HUES64 (cell line): Measurements from ENCODE around the gene STYXL2.

ENCODE experiments used
- H3K27ac ChIP-seq: 2 replicates; pipeline ENCODE4 v1.7.0; 2013; ENCODE audit warnings: low read depth, low read length, inconsistent platforms
- H3K27me3 ChIP-seq: 2 replicates; pipeline ENCODE4 v1.6.1; 2013; ENCODE audit warnings: mild to moderate bottlenecking, low read length; ENCODE audit not compliant: insufficient read depth
- H3K36me3 ChIP-seq: 2 replicates; pipeline ENCODE4 v1.6.1; 2013; ENCODE audit warnings: mild to moderate bottlenecking, low read length; ENCODE audit not compliant: insufficient read depth
- H3K4me1 ChIP-seq: 2 replicates; pipeline ENCODE4 v1.6.1; 2013; ENCODE audit warnings: mild to moderate bottlenecking, low read length, moderate library complexity; ENCODE audit not compliant: insufficient read depth
- H3K4me3 ChIP-seq: 2 replicates; pipeline ENCODE4 v1.5.1; 2013; ENCODE audit warnings: mild to moderate bottlenecking, low read length, moderate library complexity
- H3K9ac ChIP-seq: 2 replicates; pipeline ENCODE4 v1.6.1; 2013; ENCODE audit warnings: mild to moderate bottlenecking, low read depth, low read length
- H3K9me3 ChIP-seq: 2 replicates; pipeline ENCODE4 v1.6.1; 2013; ENCODE audit warnings: low read depth, low read length; ENCODE audit not compliant: insufficient read depth
- WGBS: fragments of 150-250, 120-280 bp; methylation state at CpG from one replicate; pipeline ENCODE4 v1.1.7; 2013; ENCODE audit warnings: missing lambda C conversion rate; 5-methylcytosine and 5-hydroxymethylcytosine counted together

Gene STYXL2

GRCh38 chr1:167061073-167061464, 32.8 kb upstream of the STYXL2 start:
- Histone ChIP-seq H3K9ac (no peak overlapping the region), H3K4me3 (no peak overlapping the region)
- 93% methylated on average over 3 of the region's 3 CpGs for WGBS

GRCh38 chr1:167064621-167065020, 29.3 kb upstream of the STYXL2 start:
- 0 out of 2 replicates have a peak, but pooled peaks cover under 1% of the 10 kb centered on the region for H3K4me1 ChIP-seq
- no peaks in the 10 kb centered on the region for H3K9me3 ChIP-seq
- H3K36me3 ChIP-seq: no peaks in the 10 kb centered on the region
- 94% methylated on average over 9 of the region's 9 CpGs for WGBS
- no peak overlapping the region for H3K27ac ChIP-seq
- no peak overlapping the region for H3K4me3 ChIP-seq
- H3K9ac ChIP-seq: no peak overlapping the region
- no peaks in the 10 kb centered on the region for H3K27me3 ChIP-seq

More at GRCh38 chr1:167061073-167061464, 32.8 kb upstream of the STYXL2 start:
- no peaks in the 10 kb centered on the region for H3K27me3 ChIP-seq
- no peaks in the 10 kb centered on the region for H3K9me3 ChIP-seq
- H3K36me3 ChIP-seq: no peaks in the 10 kb centered on the region
- no peak overlapping the region for H3K27ac ChIP-seq
- 0 out of 2 replicates have a peak, but pooled peaks cover 4% of the 10 kb centered on the region for H3K4me1 ChIP-seq

GRCh38 chr1:167065471-167065870, 28.4 kb upstream of the STYXL2 start:
- Histone ChIP-seq H3K9me3 (no peaks in the 10 kb centered on the region), H3K4me3 (no peak overlapping the region), H3K27ac (no peak overlapping the region), H3K4me1 (no peaks in the 10 kb centered on the region), H3K27me3 (no peaks in the 10 kb centered on the region), H3K36me3 (no peaks in the 10 kb centered on the region), H3K9ac (no peak overlapping the region)
- WGBS: 94% methylated on average over 8 of the region's 8 CpGs

GRCh38 chr1:167066333-167067122, 27.3 kb upstream of the STYXL2 start:
- Histone ChIP-seq H3K4me3 (peak overlapping the region; percentile 40), H3K27ac (no peak overlapping the region), H3K9me3 (no peaks in the 10 kb centered on the region), H3K36me3 (no peaks in the 10 kb centered on the region), H3K4me1 (no peaks in the 10 kb centered on the region), H3K9ac (peak overlapping the region; percentile 45), H3K27me3 (no peaks in the 10 kb centered on the region)
- 7% methylated on average over 30 of the region's 31 CpGs for WGBS

- no peaks in the 10 kb centered on the region for H3K27me3 ChIP-seq
- no peak overlapping the region for H3K9ac ChIP-seq
- H3K4me3 ChIP-seq: no peak overlapping the region
- no peaks in the 10 kb centered on the region for H3K4me1 ChIP-seq
- no peak overlapping the region for H3K27ac ChIP-seq
- no CpG with 5 or more reads among the region's 3 CpGs for WGBS
- H3K9me3 ChIP-seq: no peaks in the 10 kb centered on the region
- no peaks in the 10 kb centered on the region for H3K36me3 ChIP-seq
Observed at GRCh38 chr1:167067904-167068303, 26.0 kb upstream of the STYXL2 start.

- no peak overlapping the region for H3K4me3 ChIP-seq
- H3K4me1 ChIP-seq: no peaks in the 10 kb centered on the region
- no peaks in the 10 kb centered on the region for H3K9me3 ChIP-seq
- H3K27ac ChIP-seq: no peak overlapping the region
- no peaks in the 10 kb centered on the region for H3K36me3 ChIP-seq
- H3K27me3 ChIP-seq: no peaks in the 10 kb centered on the region
- no peak overlapping the region for H3K9ac ChIP-seq
- 94% methylated on average over 13 of the region's 13 CpGs for WGBS
Observed at GRCh38 chr1:167068761-167069160, 25.1 kb upstream of the STYXL2 start.

GRCh38 chr1:167071286-167071685, 22.6 kb upstream of the STYXL2 start:
- no peaks in the 10 kb centered on the region for H3K4me1 ChIP-seq
- H3K36me3 ChIP-seq: no peaks in the 10 kb centered on the region
- no peaks in the 10 kb centered on the region for H3K9me3 ChIP-seq
- no peak overlapping the region for H3K27ac ChIP-seq
- 96% methylated on average over 8 of the region's 8 CpGs for WGBS
- no peak overlapping the region for H3K9ac ChIP-seq
- no peak overlapping the region for H3K4me3 ChIP-seq
- no peaks in the 10 kb centered on the region for H3K27me3 ChIP-seq

- 77% methylated on average over 7 of the region's 8 CpGs for WGBS
- Histone ChIP-seq H3K9me3 (no peaks in the 10 kb centered on the region), H3K36me3 (no peaks in the 10 kb centered on the region), H3K4me1 (no peaks in the 10 kb centered on the region), H3K27me3 (no peaks in the 10 kb centered on the region), H3K27ac (no peak overlapping the region), H3K9ac (no peak overlapping the region), H3K4me3 (no peak overlapping the region)
Observed at GRCh38 chr1:167076136-167076710, 17.7 kb upstream of the STYXL2 start.

- Histone ChIP-seq H3K9ac (no peak overlapping the region), H3K4me3 (no peak overlapping the region), H3K27ac (no peak overlapping the region), H3K36me3 (no peaks in the 10 kb centered on the region), H3K9me3 (no peaks in the 10 kb centered on the region), H3K27me3 (no peaks in the 10 kb centered on the region), H3K4me1 (no peaks in the 10 kb centered on the region)
- 94% methylated on average over 3 of the region's 3 CpGs for WGBS
Observed at GRCh38 chr1:167077128-167077867, 16.6 kb upstream of the STYXL2 start.

- Histone ChIP-seq H3K9me3 (no peaks in the 10 kb centered on the region), H3K4me1 (no peaks in the 10 kb centered on the region), H3K27ac (no peak overlapping the region), H3K36me3 (no peaks in the 10 kb centered on the region), H3K27me3 (no peaks in the 10 kb centered on the region), H3K4me3 (no peak overlapping the region), H3K9ac (no peak overlapping the region)
Observed at GRCh38 chr1:167077868-167078210, 16.0 kb upstream of the STYXL2 start.

GRCh38 chr1:167081594-167082156, 12.2 kb upstream of the STYXL2 start:
- Histone ChIP-seq H3K4me3 (no peak overlapping the region), H3K27ac (no peak overlapping the region)
- WGBS: 93% methylated on average over 7 of the region's 8 CpGs

More at GRCh38 chr1:167081594-167082156, 12.2 kb upstream of the STYXL2 start:
- Histone ChIP-seq H3K4me1 (no peaks in the 10 kb centered on the region), H3K9ac (no peak overlapping the region), H3K9me3 (no peaks in the 10 kb centered on the region), H3K36me3 (no peaks in the 10 kb centered on the region), H3K27me3 (no peaks in the 10 kb centered on the region)
